AG04449 (cell line): ENCODE data around the gene VIPR1.

Experiments used
- CTCF ChIA-PET: fragments of 350-600 bp; formaldehyde crosslinking; extraction: SDS; loops from one replicate; lab custom pipeline; 2021; ENCODE audit warnings: antibody characterized with exemption; lab: Yijun Ruan, JAX
- POLR2A ChIA-PET: fragments of 400-600, 350-600 bp; formaldehyde crosslinking; extraction: SDS; loops from one replicate; lab custom pipeline; 2020; ENCODE audit warnings: antibody characterized with exemption, inconsistent platforms; lab: Yijun Ruan, JAX
- DNase-seq: peaks from one replicate; pipeline ENCODE4 v3.0.0-alpha.2; 2010; ENCODE audit warnings: low read depth, low spot score
- H3K4me3 ChIP-seq: 2 replicates; pipeline ENCODE4 v1.5.1; 2011; ENCODE audit warnings: low read depth, mild to moderate bottlenecking, control low read depth, low read length
- TF ChIP-seq, protein P1 (sequence below): IDR thresholded peaks from one replicate; pipeline ENCODE4 v1.5.1; 2011; ENCODE audit warnings: mild to moderate bottlenecking, moderate library complexity, low read length, control low read depth, inconsistent platforms; ENCODE audit not compliant: insufficient read depth; ENCODE audit errors: missing control alignments

The VIPR1 gene

DNA sequence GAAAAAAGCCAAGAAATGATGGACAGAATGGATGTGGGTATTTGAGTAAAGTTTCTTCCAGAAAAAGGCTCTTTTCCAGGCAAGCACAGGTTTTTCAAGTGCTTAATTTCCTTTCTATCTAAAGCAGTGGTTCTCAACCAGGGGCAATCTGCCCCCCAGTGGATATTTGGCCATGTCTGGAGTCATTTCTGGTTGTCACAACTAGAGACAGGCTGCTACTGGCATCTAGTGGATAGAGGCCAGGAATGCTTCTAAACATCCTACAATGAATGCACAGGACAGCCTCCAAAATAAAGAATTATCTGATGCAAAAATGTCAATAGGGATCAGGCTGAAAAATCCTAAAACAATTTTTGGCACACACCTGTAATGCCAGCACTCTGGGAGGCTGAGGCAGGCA is 55.4 kb downstream of the VIPR1 start:
- DNase-seq: no peak
- CTCF ChIA-PET: interaction anchor here (2.2 kb wide), 1 partner anchor 10 kb away, joined by 13 read pairs; no protein-coding TSS in a partner anchor
- TF ChIP-seq, protein P1, sequence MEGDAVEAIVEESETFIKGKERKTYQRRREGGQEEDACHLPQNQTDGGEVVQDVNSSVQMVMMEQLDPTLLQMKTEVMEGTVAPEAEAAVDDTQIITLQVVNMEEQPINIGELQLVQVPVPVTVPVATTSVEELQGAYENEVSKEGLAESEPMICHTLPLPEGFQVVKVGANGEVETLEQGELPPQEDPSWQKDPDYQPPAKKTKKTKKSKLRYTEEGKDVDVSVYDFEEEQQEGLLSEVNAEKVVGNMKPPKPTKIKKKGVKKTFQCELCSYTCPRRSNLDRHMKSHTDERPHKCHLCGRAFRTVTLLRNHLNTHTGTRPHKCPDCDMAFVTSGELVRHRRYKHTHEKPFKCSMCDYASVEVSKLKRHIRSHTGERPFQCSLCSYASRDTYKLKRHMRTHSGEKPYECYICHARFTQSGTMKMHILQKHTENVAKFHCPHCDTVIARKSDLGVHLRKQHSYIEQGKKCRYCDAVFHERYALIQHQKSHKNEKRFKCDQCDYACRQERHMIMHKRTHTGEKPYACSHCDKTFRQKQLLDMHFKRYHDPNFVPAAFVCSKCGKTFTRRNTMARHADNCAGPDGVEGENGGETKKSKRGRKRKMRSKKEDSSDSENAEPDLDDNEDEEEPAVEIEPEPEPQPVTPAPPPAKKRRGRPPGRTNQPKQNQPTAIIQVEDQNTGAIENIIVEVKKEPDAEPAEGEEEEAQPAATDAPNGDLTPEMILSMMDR: no peak

DNA sequence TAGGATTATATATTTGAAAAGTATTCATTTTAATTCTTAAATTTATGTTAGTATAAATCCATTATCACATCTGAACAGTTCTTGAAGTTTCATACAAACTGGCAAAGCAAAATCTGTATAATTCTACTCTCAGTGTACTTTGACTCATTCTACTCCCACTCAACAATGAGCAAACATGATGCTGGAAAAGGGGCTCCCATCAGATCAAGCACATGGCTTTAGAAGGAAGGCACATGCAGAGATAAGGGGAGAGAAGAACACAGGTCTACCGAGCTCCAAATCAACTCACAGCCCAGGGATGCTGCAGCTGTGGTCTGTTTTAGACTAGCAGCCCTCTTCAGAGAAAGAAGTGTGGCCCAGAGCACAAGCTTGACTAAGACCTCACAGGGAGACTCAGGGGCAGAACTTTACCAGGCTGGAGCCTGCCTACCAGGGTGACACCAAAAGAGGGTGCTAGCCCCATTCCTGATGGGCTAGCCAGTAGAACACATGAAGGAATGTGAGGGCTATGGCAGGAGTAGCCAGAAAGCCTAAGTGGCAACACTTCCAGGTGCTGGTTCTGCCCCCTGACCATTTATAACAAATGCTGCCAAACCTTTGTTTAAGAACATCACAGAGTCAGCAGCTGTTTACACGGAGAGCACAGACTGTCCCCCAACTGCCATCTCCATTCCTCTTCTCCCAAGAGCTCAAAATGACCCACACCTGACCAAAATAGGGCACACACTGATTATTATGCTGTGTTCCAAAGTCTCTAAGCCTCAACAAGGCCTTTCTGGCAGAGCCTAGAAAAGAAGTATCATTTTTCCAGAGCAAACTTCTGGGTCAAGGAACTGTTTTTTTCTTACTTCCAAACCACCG is 59.8 kb downstream of the VIPR1 start:
- TF ChIP-seq, protein P1: no peak
- DNase-seq: no peak
- ChIA-PET POLR2A (no interaction called here), CTCF (interaction anchor here (0.6 to 3.8 kb wide), 2 partner anchors 15 to 24 kb away, joined by 3 to 26 read pairs; no protein-coding TSS in a partner anchor)
- no peak overlapping the region for H3K4me3 ChIP-seq

More for the DNA sequence above, 55.4 kb downstream of the VIPR1 start:
- H3K4me3 ChIP-seq: no peak overlapping the region
- POLR2A ChIA-PET: no interaction called here

DNA sequence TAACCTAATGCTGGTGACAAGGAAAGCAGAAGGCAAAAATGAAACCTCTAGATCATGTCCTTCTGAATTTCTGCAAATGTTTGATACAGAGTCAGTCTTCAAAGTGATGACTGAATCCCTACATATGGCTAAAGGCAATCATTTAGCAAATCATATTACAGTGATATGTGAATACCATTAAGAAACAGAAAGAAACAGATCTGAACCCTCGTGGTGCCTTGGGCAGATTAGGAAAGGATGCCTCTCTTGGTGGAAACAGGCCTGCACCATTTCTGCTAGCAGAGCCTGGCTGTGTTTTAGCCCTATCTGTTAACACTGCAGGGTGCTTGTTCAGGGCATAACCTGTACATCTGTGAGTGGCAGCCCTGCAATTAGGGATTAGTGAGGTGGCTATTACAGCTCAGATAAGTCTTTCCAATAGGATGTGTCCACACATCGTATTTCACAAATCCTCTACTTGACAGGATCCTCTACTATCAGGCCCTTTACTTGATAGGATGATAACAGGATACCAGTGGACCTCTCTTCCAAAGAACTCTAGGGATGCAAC is 67.2 kb downstream of the VIPR1 start:
- ChIA-PET CTCF (no interaction called here), POLR2A (no interaction called here)
- H3K4me3 ChIP-seq: no peak overlapping the region
- DNase-seq: no peak
- TF ChIP-seq, protein P1: no peak

DNA sequence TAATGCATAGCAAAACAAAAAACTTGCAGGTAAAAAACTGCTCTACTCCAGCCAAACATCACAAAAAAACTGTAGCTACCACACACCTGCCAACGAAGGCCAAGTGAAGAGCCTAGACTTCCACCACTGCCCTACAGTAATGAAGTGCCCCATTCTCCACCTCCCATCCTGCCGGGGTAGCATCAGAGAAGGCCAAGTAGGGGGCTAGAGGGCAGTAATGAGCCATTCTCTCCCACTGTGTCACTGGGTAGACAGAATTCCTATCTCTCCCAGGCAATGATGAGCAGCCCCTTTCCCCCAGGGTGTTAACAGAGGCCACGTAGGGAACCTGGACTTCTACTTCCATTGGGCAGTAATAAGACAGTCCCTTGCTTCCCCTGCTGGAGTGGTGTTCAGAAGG is 69.8 kb downstream of the VIPR1 start:
- ChIA-PET POLR2A (no interaction called here), CTCF (interaction anchor here (0.7 to 2.5 kb wide), 6 partner anchors 8 to 343 kb away, joined by 3 to 9 read pairs (median 4); partner anchors contain the start of gene SEC22C)
- no peak for DNase-seq
- no peak overlapping the region for H3K4me3 ChIP-seq
- TF ChIP-seq, protein P1: peak; percentile 63

DNA sequence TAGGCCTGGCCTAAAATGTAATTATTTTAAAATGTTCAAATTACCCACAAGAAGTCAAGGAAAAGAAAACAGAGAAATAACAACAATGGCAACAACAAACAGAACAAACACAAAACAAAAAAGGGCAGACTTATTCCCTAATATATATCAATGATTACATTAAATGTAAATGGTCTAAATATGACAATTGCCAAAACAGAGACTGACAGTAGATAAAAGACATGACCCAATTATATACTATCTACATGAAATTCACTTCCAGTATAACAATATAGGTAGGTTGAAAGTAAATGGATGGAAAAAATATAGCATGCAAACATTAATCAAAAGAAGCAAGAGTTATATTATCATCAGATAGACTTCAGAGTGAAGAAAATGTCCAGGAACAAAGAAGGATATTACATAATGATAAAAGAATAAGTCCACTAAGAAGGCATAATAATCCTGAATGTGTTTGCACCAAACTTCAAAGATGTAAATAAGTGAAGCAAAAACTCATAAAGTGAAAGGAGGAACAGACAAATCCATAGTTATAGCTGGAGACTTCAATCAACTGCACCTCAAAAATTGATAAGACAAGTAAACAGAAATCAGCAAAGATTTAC is 72.8 kb downstream of the VIPR1 start:
- ChIA-PET POLR2A (no interaction called here), CTCF (interaction anchor here (1.5 to 4.1 kb wide), 2 partner anchors 28 to 175 kb away, joined by 3 to 19 read pairs; no protein-coding TSS in a partner anchor)
- DNase-seq: no peak
- TF ChIP-seq, protein P1: no peak
- H3K4me3 ChIP-seq: no peak overlapping the region
